Spleen (tissue), 11 donors: ENCODE results near the gene ELOVL2. TPM values are rescaled to one million over a fixed set of nuclear protein-coding genes. Genes with fewer than 3 reads are reported as not detected.

Experiments used
- DNase-seq: peaks from one replicate; pipeline ENCODE4 v3.0.0-alpha.2; 2020
- H3K27ac ChIP-seq, 8 donors: fragments of 200-600 bp; sonication (generic) in 7 of 8; 1 replicate in 4 of 8; 2 replicates in 4 of 8; pipeline versions ENCODE4 v1.5.0 to v1.8.0; 2016 to 2021; ENCODE audit warnings: inconsistent platforms in 4 of 8, mild to moderate bottlenecking in 4 of 8, moderate library complexity in 1 of 8
- H3K27me3 ChIP-seq, 7 donors: fragments of 200-600 bp; sonication (generic) in 6 of 7; replicated peaks in 1 of 7; 1 replicate in 4 of 7; 2 replicates in 3 of 7; pipeline versions ENCODE4 v1.5.0 to v1.8.0; 2016 to 2021; ENCODE audit warnings: inconsistent platforms in 3 of 7, mild to moderate bottlenecking in 1 of 7
- H3K36me3 ChIP-seq, 6 donors: fragments of 200-600 bp; sonication (generic) in 5 of 6; 1 replicate in 4 of 6; 2 replicates in 2 of 6; pipeline versions ENCODE4 v1.5.0 to v1.8.0; 2016 to 2021; ENCODE audit warnings: inconsistent platforms in 2 of 6
- H3K4me1 ChIP-seq, 6 donors: fragments of 200-600 bp; sonication (generic) in 5 of 6; 1 replicate in 3 of 6; 2 replicates in 3 of 6; pipeline versions ENCODE4 v1.5.0 to v1.8.0; 2016 to 2021; ENCODE audit warnings: inconsistent platforms in 3 of 6
- H3K4me3 ChIP-seq, 8 donors: fragments of 200-600 bp; sonication (generic) in 7 of 8; 1 replicate in 4 of 8; 2 replicates in 4 of 8; pipeline versions ENCODE4 v1.5.0 to v1.8.0; 2016 to 2021; ENCODE audit warnings: inconsistent platforms in 4 of 8, mild to moderate bottlenecking in 4 of 8, moderate library complexity in 2 of 8
- H3K9me3 ChIP-seq, 8 donors: fragments of 200-600 bp; sonication (generic) in 7 of 8; 1 replicate in 4 of 8; 2 replicates in 4 of 8; pipeline versions ENCODE4 v1.5.0 to v1.8.0; 2016 to 2021; ENCODE audit warnings: inconsistent platforms in 4 of 8
- CTCF ChIP-seq, 11 experiments: fragments of 200-600 bp in 7 of 11; fragments of 450-650 bp in 4 of 11; sonication (generic) in 4 of 11; IDR thresholded peaks in 8 of 11; conservative IDR thresholded peaks in 3 of 11; 1 replicate in 7 of 11; 2 replicates in 4 of 11; pipeline versions ENCODE4 v1.4.0 to v1.8.0; 2016 to 2021; ENCODE audit warnings: antibody characterized with exemption in 11 of 11, inconsistent platforms in 4 of 11, mild to moderate bottlenecking in 1 of 11
- POLR2A ChIP-seq, 3 donors: fragments of 450-650 bp; IDR thresholded peaks; one replicate each; pipeline ENCODE4 v1.5.1; 2017; ENCODE audit warnings: antibody characterized with exemption in 3 of 3, mild to moderate bottlenecking in 1 of 3
- POLR2AphosphoS5 ChIP-seq, 3 donors: sonication (generic); formaldehyde crosslinking; IDR thresholded peaks; one replicate each; pipeline ENCODE4 v1.5.1; 2017; ENCODE audit warnings: antibody characterized with exemption in 3 of 3
- WGBS, 5 donors: extraction: QIAGEN DNeasy Blood & Tissue Kit in 3 of 5; methylation state at CpG; one replicate each; pipeline versions ENCODE4 v1.1.5 to v1.1.7; 2013 to 2018; 5-methylcytosine and 5-hydroxymethylcytosine counted together
- intact Hi-C: fragments of 100-400 bp; cut with DNase I; formaldehyde crosslinking; loops from one replicate; pipeline ENCODE4 v1.15.0; 2023; ENCODE audit warnings: low total_unique reads
- polyA plus RNA-seq, 3 donors: library from polyadenylated mRNA; stranded (reverse); fragments of 200-250 nt; gene quantifications; one replicate each; pipeline ENCODE4 v1.2.1, GENCODE V29; 2013
- total RNA-seq, 7 donors: library from RNA; depleted of rRNA in 3 of 7; stranded (reverse); fragments of >200 nt in 3 of 7; fragmentation: NEBNext Ultra II Directional in 4 of 7; extraction: Animal tissue kit (Norgen Biotek cat#: 25700) in 4 of 7; gene quantifications; one replicate each; pipeline versions ENCODE4 v1.1.0 to v1.2.1, GENCODE V29; 2016 to 2021
- donor health status: healthy with polysubstance abuse.
- donor health status: DM: no; HTN: no; CAD: no; lungs with moderate emphysema.
- donor health status: DM: no; HTN: no; CAD: no.
- donor health status: Bipolar disorder and iron deficiency.
- donor health status: healthy.
- donor health status: DM: no; HTN: no; CAD: no.
- donor health status: DM: yes; HTN: yes; CAD: no.

ELOVL2 gene
- total and polyA plus RNA-seq, 10 donors, result 0.03 to 0.08 (median 0.04) TPM; not detected in 7

GRCh38 chr6:11067348-11067747, 23.2 kb upstream of the ELOVL2 start:
- no peak for DNase-seq
- 62 to 82% (median 67%) methylated on average over 2 of the region's 2 CpGs for WGBS, 5 donors

DNA sequence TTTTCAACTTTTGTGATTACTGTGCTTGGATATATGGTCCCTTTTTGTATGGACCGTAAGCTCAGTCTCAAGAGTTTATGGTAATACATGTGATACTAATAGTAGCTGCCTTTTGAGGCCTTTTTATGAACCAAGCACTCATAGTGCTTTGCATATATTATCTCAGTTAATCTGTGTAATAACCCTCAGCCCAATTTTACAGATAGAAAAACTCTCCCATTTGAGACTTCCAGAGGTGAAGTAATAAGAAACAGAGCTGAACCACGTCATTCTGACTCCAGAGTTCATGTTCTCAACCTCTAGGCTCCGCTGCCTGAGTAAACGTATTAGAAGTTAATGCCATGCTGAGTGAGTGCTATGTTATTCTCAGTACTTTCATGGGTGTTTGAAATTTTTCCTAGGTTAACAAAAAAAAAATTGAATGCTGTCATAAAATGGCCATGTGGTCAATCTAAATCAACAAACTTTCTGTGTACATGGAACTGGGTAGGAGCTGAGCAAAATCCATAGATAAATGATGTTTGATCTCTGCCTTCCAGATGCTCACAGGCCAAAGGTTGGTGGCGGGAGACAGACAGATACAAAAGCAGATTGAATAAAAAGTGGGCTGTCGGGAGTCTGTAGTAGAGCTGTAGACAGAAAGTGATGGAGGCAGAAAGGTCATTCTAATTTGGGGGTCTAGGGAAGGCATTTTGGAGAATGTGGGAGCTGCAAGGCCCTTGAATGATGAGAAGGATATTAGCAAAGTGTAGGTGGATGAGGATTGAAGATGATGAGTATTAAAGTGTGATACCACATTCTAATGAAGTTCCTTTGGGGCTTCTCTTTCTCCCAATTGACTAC, 22.6 kb upstream of the ELOVL2 start:
- Histone ChIP-seq H3K27me3 (peaks cover 0 to 4% (median 0%) of the 10 kb centered on the region in 7 donors), H3K27ac (no peak overlapping the region), H3K4me1 (no peaks in the 10 kb centered on the region), H3K36me3 (no peaks in the 10 kb centered on the region), H3K9me3 (no peaks in the 10 kb centered on the region), H3K4me3 (no peak overlapping the region)
- WGBS, 5 donors, result 83 to 94% (median 93%) methylated on average over 6 of the region's 6 CpGs
- intact Hi-C loops, result loop anchor here (10.0 kb wide), 1 partner anchor 592 kb away; no protein-coding TSS in a partner anchor
- TF ChIP-seq POLR2A (IDR thresholded peaks at IDR 0.05) (no peak), CTCF (IDR thresholded peaks at IDR 0.05 in 8 of 11, conservative IDR thresholded peaks at IDR 0.05 in 3 of 11) (no peak), POLR2AphosphoS5 (IDR thresholded peaks at IDR 0.05) (no peak)
- no peak for DNase-seq

More at GRCh38 chr6:11067348-11067747, 23.2 kb upstream of the ELOVL2 start:
- H3K36me3 ChIP-seq, result no peaks in the 10 kb centered on the region
- no peak overlapping the region for H3K27ac ChIP-seq
- H3K27me3 ChIP-seq, result no peaks in the 10 kb centered on the region
- no peaks in the 10 kb centered on the region for H3K9me3 ChIP-seq
- no peak overlapping the region for H3K4me3 ChIP-seq
- no peaks in the 10 kb centered on the region for H3K4me1 ChIP-seq
- intact Hi-C loops, result loop anchor here (10.0 kb wide), 1 partner anchor 593 kb away; no protein-coding TSS in a partner anchor
- no peak for TF ChIP-seq POLR2A (IDR thresholded peaks at IDR 0.05)
- no peak for TF ChIP-seq POLR2AphosphoS5 (IDR thresholded peaks at IDR 0.05)
- no peak for TF ChIP-seq CTCF (IDR thresholded peaks at IDR 0.05 in 8 of 11, conservative IDR thresholded peaks at IDR 0.05 in 3 of 11)

- no peaks in the 10 kb centered on the region for H3K36me3 ChIP-seq
- intact Hi-C loops, result loop anchor here (10.0 kb wide), 1 partner anchor 591 kb away; no protein-coding TSS in a partner anchor
- H3K27ac ChIP-seq, result no peak overlapping the region
- DNase-seq, result no peak
- TF ChIP-seq CTCF (IDR thresholded peaks at IDR 0.05 in 8 of 11, conservative IDR thresholded peaks at IDR 0.05 in 3 of 11) (no peak), POLR2AphosphoS5 (IDR thresholded peaks at IDR 0.05) (no peak), POLR2A (IDR thresholded peaks at IDR 0.05) (no peak)
- H3K4me3 ChIP-seq, result no peak overlapping the region
- H3K9me3 ChIP-seq, result no peaks in the 10 kb centered on the region
- H3K4me1 ChIP-seq, result no peaks in the 10 kb centered on the region
- peaks cover 0 to 8% (median 0%) of the 10 kb centered on the region in 7 donors for H3K27me3 ChIP-seq
- 84 to 91% (median 88%) methylated on average over 6 of the region's 6 CpGs for WGBS, 5 donors
Measured at GRCh38 chr6:11065436-11066202, 21.5 kb upstream of the ELOVL2 start.
